ENCODE data around the gene TRIM29.

TRIM29 gene

GRCh38 chr11:120139316-120140069 lies 1.6 kb upstream of the TRIM29 start:
- no peak for DNase-seq

GRCh38 chr11:120137187-120137610 lies 714 bp downstream of the TRIM29 start:
- DNase-seq: no peak

DNA sequence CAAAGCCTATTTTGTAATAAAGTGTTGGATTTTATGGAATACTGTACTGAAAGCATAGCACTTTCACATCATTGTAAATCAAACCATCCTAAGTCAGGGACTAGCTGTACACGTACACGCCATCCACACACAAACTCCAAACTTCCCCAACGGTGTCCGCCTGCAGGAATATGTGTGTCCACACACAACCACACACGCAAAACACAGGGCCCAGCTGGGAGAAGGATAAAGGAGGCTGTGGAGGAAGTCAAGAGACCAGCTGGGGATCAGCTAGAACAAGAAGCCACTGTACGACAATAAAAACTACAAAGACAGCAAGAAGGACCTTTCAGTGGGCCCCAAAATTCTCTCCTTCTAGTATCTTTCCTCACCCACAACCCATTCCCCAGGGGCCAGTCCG lies 1.6 kb downstream of the TRIM29 start:
- no peak for DNase-seq

DNA sequence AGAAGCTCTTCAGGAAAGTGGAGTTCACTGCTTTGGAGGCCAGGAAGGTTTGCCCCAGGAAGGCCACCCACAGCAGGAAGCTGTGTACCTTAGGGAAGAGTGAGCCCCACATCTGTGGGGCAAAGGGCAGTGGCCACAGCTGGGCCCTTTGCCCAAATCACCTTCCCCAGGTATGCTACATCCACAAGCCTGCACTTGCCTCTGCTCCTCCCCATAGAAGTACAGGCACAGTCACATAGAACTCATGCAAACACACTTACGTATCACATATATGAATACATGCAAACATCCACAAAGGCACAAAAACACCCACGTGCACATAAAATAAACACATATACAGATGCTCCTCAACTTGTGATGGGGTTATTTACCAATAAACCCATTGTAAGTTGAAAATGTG lies 2.1 kb downstream of the TRIM29 start:
- DNase-seq: no peak

DNA sequence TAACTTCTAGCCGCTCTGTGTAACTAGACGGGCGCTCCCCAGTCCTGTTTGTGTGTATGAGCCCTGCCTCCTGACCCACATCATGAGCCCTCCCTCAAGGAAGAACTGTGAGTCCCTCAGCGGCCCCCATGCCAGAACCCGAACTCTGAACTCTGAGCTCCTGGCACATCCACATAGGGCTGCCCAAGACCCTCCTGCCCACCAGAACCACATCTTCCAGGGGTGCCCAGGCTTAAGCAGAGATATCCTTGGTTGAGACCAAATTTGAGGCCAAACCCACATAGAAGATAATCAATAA lies 3.0 kb downstream of the TRIM29 start:
- no peak for DNase-seq

DNA sequence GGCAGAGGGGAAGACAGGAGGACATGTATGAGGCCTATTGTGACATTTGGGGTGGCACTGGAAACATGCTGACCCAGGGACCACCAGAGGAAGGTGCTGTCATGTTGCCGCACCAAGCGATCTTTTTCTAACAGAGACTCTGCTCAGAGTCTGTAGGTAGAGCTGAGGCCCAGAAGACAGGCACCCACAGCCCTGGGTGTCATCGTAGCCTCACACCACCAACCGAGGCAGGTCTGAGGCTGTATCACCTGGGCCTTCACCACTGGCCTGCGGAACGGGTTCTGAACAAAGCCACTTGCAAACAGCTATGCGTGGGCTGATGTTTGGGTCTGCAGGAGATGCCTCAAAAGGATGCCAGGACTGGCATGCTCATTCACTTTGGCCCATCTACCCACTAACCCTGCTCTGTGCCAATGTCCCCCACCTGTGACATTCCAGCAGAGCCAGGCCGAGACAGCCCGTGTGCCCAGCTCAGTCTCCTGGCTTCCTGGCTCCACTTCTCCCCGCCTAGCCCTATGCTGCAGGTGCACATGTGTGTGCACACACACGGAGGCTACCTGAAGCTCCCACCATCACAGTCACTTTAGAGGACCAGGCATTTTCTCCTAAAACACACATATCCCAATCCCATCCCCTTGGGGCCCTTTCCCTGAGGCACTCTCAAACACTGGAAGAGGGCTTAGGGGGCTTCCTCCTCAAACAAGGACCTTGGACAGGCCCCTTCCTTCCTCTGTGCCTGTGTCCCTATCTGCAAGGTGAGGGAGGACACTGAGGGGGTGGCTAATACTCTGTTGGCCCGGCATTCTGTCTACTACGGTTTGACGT lies 3.6 kb downstream of the TRIM29 start:
- no peak for DNase-seq

- DNase-seq: no peak
These were observed 4.5 kb downstream of the TRIM29 start for GRCh38 chr11:120133216-120134105.

GRCh38 chr11:120132645-120133185 lies 5.2 kb downstream of the TRIM29 start:
- DNase-seq: no peak

- DNase-seq: no peak
These were observed 5.8 kb downstream of the TRIM29 start for GRCh38 chr11:120131941-120132644.

GRCh38 chr11:120130991-120131760 lies 6.7 kb downstream of the TRIM29 start:
- no peak for DNase-seq

DNA sequence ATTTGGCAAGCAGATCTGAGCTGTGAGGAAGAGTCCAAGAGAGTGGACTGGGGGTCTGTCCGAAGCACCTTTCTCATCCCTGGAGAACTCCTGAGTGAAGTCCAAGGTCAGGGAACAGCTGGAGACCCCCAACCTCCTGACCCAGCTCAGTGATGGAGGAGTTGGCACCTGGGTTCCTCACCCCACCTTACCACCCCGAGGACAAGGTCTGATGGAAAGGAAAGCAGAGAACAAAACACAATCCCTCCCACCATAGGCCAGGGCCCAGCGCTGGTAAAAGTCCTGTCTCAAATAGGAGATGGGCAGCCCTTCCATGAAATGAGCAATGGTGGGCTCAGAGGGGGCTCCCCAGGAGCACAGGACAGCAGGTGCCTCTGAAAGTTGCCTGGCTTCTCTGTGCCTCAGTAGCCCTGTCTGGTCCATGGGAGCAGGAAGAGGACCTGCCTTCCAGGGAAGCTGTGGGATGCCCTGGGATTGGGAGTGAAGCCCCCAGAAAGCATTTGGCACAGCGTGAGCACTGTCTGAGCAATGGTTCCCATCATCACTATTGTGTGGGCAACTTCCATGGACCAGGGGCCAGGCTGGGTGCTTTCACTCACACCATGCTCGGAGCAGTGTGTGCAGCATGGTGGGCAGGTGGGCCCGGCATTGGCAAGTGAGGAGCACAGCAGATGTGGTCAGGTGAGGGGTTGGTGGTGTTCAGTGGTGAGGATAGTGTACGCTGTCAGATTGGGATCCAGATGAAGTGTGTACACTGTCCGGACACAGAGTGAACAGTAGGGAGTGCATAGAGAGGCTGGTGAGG lies 7.5 kb downstream of the TRIM29 start:
- DNase-seq: no peak

DNA sequence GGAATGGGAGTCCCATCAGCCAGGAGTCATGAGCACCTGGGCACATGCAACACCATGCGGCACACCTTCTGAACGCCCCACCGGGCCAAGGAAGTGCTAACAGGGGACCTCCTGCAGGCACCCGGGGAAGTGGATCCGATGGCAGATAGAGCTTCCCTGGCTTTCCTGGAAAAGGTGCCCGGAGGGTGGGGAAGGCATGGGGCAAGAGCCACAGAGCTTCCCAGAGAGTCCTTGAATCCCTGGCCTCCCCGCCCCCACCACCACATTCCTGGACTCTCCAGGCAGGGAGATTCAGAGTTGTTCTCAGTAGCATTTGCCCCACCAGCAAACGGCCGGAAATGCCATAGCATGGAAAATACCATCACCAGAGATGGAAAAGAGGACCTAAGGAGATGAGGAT lies 8.3 kb downstream of the TRIM29 start:
- no peak for DNase-seq

DNA sequence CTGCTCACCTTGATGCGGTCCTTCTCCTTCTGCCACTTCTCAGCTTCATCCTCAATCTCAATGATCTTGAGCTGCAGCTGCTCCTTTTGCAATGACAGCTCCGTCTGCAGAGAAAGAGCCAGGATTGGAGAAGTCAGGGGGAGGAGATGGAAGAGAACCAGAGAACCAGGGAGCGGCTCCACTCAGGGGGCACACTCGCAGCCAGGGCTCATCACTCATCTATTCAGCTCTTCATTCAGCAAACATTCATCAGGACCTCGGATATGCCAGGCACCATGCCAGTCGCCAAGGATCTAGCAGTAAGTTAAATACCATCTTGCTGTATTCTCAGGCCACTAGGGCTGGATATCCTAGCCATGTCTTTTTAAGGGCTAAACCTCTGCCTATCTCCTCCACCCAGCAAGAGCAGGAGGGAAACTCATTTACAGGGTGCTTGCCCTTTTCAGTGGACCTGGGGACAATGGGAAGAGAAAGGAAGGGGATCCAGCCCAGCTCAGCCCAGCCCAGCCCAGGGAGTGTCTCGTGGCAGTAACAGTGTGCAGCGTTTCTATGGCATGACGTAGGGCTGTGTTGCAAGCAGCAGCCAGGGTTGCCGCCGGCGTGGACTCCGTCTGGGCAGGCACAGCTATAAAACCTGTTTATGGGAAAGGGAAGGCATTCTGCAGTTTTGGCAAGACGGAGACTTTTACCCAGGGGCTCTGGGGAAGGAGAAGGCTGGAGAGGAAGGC lies 9.4 kb downstream of the TRIM29 start:
- DNase-seq: no peak

DNA sequence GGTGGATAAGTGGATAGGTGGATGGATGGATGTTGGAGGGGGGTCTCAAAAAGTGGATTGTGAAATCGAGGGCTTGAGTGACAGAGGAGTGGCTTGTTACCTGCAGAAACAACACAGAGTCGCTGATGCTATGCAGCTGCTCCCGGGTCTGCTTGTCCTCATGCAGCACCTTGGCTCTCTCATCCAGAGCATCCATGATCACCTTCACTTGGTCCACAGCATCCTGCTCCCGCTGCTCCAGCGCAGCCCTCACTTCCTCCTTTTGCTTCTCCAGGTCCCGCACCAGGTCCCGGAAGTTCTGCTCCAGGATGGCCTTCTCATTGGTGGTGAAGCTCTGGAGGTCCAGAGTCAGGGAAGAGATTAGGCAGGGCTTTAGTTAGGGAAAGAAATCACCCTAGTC lies 10.7 kb downstream of the TRIM29 start:
- DNase-seq: no peak

DNA sequence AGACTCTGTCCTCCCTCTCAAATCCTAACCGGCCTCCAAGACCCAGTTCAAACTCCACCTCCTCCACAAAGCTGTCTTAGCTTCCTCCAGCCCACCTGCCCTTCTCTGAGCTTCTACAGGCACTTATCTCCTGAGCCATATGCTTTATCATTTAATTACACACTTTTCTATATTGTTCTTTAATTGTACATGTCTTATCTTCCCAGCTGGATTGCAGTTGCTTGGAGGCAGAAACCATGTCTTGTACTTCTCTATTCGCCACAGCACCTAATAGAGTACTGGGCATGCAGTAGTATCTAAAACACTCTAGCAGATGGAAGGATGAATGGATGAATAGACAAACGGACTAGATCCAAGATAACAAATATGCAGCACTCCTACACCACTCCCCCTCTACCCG lies 11.3 kb downstream of the TRIM29 start:
- DNase-seq: no peak

- no peak for DNase-seq
These were observed 12.4 kb downstream of the TRIM29 start for GRCh38 chr11:120125509-120125908.

DNA sequence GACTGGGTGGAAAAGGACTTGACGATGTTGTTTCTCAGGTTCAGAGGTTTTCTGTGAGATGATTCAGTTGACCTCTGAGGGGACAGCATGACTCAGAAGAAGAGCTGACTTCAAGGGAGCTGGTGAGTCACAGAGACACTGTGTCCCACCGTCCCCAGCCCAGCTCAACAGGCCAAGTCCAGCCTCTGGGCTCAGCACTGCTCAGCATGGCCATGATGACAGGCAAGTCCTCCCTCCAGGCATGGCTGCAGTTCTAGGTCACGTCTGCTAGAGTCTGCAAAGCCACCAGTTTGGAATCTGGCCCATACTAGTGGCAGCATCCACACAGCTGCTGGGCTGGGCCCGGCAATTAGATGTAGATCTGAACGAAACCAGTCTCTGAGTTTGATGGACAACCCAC lies 12.9 kb downstream of the TRIM29 start:
- no peak for DNase-seq

- no peak for DNase-seq
These were observed 13.6 kb downstream of the TRIM29 start for GRCh38 chr11:120124355-120124754.

- no peak for DNase-seq
These were observed 14.0 kb downstream of the TRIM29 start for GRCh38 chr11:120123946-120124345.

All from inflammatory macrophage (primary cell).